GM21576 (cell line): ENCODE data around the gene SPATA31C2.
"Not testable (repeated sequence)": the region's sequence is repeated elsewhere in the genome, so short reads cannot be mapped to it uniquely, and the experiment has no call there.

Source experiments
- ATAC-seq: cut with Tn5 transposase; IDR thresholded peaks from one replicate; pipeline ENCODE4 v1.9.1; 2021; ENCODE audit warnings: mild to moderate bottlenecking, moderate library complexity; ENCODE audit not compliant: unreplicated experiment

The SPATA31C2 gene

DNA sequence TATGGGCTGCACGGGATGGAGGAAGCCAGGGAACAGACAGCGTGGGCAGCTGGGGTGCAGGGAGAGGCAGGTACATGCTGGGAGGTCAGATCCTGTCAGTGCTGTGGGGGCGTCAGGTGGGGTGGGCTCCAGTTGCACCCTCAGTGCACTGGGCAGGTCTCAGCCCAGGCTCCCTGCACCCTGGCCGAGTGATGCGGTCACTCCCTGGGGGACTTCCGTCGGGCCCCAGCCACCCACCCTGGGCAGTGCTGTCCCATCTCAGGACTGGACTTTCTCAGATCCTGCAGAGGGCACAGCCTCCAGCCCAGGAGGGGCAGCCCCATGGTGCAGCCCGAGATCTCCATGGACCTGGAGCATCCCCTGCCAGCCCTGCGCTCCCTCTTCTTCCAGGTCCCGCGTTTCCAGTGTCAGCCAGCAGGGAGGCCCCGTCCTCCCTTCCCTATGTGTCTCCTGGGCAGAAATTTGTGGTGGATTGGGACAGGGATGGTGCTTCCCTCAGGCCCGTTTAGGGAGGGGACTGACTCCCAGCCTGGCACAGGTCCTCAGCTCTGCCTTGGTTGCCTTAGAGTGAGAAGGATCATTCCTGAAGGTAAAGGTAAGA lies 10.5 kb downstream of the SPATA31C2 start:
- not testable (repeated sequence) for ATAC-seq

DNA sequence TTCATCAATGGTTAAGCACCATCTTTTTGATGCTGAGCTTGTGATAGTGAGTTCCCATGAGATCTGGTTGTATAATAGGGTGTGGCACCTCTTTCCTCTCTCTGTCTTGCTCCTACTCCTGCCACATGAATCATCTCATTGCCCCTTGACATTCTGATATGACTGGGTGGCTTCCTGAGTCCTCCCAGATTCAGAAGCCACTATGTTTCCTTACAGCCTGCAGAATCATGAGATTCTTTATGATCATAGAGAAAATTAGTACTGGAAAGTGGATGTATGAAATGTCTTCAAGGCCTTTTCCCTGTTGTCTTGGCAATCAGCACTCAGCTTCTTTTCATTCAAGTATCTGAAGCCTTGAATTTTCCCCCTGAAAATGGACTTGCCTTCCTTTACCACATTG lies 14.9 kb downstream of the SPATA31C2 start:
- not testable (repeated sequence) for ATAC-seq

DNA sequence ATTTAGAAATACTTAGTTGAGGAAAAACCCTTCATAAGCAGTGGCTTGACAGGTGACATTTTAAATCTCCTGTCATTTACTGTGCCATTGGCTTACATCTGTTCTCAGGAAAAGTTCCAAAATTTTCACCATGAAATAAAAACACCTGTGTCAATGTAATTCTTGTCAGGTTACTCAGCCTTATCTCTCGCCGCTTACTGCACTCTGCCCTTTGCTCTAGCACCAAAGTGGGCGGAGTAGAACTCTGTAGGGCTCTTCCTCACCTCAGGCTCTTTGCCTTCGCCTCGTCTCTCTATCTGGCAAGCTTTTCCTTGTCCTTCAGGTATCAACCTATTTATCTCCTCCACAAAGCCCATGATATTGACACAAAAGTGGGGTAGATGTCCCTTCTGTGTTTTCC lies 20.2 kb downstream of the SPATA31C2 start:
- not testable (repeated sequence) for ATAC-seq

DNA sequence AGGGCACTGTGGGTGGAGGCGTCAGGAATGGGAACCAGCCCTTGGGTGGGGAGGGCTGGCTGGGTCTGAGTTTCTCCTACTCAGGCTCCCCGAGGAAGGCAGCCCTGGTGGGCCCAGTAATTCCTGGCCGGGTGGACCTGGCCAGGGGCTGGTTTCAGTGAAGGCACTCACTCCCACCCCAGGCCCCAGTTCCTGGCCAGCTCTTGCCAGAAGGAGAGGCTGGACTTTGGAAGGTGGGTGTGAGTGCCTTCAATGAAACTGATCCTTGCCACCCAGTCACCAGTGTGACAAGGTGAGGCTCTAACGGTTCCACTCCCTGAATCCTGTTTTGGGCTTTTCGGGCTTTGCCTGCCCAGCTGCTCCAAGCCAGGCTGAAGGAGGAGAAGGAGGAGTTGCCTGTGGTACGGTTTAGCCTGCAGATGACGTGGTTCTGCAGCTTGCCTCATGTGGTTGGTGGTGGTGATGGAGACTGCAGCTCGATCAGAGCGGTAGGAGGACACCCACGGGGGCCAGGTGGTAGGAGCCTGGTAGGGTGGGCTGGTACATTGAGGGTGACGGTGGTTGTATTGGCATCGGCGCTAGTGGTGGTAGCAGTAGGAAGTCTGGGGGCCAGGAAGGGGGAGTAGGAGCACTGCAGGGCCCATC lies 23.2 kb downstream of the SPATA31C2 start:
- not testable (repeated sequence) for ATAC-seq

DNA sequence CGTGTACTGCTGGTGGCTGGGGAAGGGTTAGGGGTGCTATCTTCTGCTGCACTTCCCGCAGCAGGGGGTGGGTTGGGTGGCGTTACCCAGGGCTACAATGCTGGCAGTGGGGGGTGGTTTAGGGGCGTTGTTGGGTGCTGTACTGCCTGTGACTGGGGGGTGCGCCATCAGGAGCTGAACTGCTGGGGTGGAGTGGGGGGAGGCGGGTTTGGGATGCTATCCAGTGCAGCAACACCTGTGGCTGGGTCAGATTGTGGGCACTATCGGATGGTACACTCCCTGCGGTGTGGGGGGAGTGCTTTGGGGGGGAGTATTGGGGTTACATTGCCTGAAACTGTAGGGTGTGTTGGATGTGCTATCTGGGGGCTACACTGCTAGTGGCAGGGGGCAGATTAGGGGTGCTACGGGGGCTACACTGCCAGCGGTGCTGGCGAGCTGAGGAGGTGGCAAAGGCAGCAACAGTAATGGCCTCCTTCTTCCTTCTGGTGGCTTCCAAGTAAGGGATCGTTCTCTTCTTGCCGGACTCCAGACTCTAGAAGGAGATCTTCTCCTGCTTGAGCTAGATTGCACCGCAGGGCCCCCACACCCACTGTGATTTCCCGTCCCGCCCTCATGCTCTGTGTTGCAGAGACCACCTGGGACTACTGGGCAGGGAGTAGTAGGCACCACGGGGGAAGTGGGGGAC lies 23.9 kb downstream of the SPATA31C2 start:
- not testable (repeated sequence) for ATAC-seq

DNA sequence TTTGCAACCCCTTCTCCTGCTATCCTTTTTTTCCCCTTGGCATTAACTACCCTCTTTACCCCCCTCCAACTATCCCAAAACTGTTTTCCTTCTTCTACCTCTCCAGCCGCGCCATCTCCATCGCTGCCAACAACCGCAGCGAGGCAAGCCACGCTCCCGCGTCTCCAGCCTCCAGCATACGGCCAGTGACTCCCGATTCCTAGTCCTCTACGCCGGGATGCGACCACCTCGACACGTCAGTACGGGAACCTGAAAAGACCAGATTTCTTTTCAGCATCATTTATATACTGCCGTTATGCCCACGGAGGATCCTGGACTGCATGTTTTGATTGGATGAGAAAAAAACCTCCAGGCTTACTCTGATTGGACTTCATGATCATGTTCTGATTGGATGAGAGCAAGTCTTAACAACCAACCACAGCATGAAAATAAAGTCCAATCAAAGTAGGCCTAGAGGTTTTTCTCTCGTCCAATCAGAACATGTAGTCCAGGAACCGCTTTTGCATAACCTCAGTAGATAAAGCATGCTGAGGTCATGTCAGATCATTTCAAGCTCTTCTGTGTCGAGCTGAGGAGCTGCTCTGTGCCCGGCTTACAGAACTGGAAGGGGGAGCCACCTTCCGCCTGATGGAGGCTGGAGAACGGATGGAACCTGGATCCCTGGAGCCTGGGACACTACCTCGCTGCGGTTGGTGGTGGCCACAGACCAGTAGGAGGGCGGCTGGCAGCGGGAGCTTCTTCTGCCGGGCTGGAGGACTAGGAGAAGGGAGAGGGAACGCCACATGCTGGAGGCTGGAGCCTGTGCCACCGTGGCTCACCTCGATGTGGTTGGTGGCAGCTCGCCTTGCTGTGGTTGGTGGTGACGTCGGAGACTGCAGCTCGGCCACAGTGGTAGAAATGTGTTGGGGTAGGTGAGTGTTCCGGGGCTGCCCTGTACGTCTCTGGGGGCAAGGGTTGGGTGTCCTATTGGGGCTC lies 24.8 kb downstream of the SPATA31C2 start:
- not testable (repeated sequence) for ATAC-seq

DNA sequence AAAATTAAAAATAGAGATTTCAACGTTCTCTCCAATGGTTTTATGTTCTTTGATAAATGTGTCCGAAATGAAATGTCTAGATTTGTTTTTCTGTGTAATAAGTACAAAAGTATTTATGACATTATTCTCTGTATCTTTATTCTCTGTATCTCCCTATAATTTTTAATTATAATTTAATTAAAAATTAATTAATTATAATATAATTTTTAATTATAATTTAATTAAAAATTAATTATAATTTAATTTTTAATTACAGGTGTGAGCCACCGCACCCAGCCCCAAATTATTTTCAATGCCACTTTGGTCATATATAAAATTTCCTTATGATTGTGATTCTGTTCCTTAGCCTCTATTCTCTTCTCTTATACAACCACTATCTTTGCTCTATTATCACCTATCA lies 28.2 kb downstream of the SPATA31C2 start:
- ATAC-seq, result no peak

DNA sequence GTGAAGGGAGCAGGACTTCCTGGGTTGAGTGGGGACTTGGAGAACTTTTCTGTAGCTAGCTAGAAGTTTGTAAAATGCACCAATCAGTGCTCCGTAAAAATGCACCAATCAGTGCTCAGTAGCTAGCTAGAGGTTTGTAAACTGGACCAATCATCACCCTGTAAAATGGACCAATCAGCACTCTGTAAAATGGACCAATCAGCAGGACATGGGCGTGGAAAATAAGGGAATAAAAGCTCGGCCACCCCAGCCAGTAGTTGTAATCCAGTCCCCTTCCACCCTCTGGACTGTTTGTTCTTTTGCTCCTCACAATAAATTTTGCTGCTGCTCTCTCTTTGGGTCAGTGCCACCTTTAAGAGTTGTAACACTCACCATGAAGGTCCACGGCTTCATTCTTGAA lies 29.5 kb downstream of the SPATA31C2 start:
- ATAC-seq, result no peak

DNA sequence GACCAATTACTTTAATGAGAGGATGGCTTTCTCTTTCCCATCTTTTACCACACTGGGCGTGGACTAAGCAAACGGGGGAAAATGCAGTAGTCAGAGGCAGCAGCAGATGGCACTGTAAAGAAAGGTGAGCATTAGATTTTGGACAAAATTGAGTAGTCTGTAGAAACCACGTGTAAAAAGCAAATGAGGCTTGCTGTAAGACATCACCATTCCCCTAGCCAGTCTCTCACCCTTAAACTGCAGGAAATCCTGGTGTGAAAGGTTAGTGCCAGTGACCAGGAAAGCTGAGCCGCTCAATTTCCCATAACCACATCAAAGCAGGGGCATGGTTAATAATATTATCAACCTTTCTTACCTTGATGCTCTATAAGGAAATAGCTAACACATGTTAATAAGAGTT lies 31.8 kb downstream of the SPATA31C2 start:
- ATAC-seq, result no peak

DNA sequence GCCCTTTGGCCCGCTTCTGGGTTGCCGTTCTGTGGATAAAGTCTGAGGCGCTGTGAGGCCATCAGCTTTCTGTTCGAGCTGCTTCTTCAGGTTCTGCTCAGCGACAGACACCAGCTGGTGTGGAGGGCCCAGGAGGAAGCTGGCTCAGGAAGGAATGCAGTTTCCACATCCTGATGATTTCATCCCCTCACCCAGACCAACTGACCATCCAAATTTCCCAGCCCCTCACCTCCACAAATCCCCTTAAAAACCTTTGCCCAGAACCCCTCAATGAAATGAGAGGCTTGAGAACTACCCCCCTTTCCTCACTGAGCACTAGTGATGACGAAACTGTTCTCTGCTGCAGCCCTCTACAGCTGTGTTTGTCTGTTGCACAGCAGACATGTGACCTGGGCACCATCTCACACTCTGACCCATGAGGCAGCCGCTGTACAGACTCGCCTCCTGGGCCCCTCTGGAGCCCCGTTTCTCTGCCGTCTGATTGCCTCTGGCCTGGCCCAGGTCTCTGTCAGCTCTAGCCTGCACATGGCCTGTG lies 45.4 kb downstream of the SPATA31C2 start:
- no peak for ATAC-seq

DNA sequence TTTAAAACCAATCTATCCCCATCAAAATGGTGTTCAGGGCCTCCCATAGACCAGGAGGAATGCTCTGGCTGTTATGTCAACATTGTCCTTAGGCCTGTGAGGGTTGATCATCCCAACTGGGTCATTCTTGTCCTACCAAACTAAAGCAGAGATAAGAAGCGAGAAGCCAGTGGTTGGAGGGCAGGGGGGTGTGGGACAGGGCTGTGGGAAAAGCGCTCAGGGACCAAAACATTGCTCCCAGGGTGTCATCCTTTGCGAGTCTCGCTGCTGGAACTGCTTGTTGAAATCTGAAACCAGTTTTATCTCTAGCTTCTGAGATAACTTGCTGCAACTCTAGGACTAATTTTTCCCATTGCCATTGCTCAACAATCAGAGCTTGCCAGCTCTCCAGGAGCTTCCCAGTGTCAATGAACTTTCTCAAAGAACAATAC lies 48.1 kb downstream of the SPATA31C2 start:
- no peak for ATAC-seq

DNA sequence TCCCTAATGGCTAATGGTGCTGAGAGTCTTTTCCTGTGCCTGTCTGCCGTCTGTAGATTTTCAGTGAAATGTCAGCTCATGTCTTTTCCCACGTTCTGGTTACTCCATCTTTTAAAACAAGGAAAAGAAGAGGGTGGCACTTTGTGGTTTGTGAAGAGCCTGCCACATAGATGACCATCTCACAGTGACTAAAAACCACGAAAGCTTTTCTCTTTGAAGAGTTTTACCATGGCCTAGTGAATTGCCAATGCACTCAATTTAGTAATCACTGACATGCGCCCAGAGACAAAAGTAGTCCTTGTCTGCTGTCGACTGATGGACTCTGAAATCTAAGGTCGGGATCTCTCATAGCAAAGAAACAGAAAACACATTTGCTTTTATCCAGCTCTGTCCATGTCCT lies 50.4 kb downstream of the SPATA31C2 start:
- no peak for ATAC-seq

DNA sequence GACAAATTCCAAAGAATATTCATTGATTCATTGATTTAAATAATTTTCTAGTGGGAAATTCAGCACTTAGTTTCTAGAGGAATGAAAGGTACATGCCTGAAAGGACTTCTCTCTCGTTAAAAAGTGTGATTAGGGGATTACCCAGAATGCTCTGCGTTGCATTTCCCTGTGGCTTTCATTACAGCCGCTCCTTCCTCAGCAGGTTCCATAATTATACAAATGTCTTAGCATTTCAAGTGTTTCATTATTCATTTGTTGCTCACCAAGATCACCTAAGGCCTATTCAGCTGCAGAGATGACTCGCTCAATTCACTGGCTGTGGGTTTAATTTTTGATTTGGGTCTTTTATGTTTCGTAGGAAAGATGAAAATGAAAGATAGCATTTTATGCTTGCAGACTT lies 52.8 kb downstream of the SPATA31C2 start:
- no peak for ATAC-seq

DNA sequence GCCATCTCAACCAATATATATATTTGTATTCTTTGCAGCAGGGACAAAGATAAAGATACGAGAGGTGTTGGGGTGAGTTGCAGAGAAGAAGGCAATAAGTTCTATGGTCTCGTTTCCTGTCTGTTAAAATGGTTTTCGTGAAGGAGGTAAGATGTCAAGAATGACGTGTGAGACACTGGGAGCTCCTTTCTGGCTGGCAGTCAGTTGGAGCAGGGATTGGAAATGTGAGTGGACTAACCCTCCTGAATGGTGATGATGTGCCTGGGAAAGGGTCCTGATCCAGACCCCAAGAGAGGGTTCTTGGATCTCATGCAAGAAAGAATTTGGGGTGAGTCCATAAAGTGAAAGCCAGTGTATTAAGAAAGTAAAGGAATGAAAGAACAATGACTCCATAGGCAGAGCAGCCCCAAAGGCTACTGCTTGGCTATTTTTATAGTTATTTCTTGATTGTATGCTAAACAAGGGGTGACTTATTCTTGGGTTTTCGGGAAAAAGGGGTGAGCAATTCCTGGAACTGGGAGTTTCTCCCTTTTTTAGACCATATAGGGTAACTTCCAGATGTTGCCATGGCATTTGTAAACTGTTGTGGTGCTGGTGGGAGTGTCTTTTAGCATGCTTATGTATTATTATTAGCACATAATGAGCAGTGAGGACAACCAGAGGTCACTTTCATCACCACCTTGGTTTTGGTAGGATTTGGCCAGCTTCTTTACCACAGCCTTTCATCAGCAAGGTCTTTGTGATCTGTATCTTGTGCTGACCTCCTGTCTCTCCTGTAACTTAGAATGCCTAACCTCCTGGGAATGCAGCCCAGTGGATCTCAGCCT lies 53.7 kb downstream of the SPATA31C2 start:
- ATAC-seq, result no peak
